Ramos (cell line): ENCODE measurements around the gene SPTBN4.
"Not testable (repeated sequence)": the region's sequence is repeated elsewhere in the genome, so short reads cannot be mapped to it uniquely, and the experiment has no call there.

Experiments
- in situ Hi-C: fragments of 300-500 bp; cut with MboI; formaldehyde crosslinking; loops from one replicate; pipeline ENCODE4 v1.14.3; 2022; ENCODE audit warnings: low sequenced_read_pairs; ENCODE audit not compliant: unreplicated experiment

The SPTBN4 gene

GRCh38 chr19:40581531-40581930 lies 114.7 kb downstream of the SPTBN4 start:
- in situ Hi-C loops: no loop called here

GRCh38 chr19:40582467-40582866 lies 115.7 kb downstream of the SPTBN4 start:
- in situ Hi-C loops: no loop called here

GRCh38 chr19:40583283-40583682 lies 116.5 kb downstream of the SPTBN4 start:
- in situ Hi-C loops: no loop called here

- in situ Hi-C loops: no loop called here
These were observed 117.2 kb downstream of the SPTBN4 start for GRCh38 chr19:40584007-40584406.

- in situ Hi-C loops: no loop called here
These were observed 118.6 kb downstream of the SPTBN4 start for GRCh38 chr19:40585241-40585981.

GRCh38 chr19:40585982-40586422 lies 119.2 kb downstream of the SPTBN4 start:
- in situ Hi-C loops: no loop called here

- in situ Hi-C loops: no loop called here
These were observed 119.8 kb downstream of the SPTBN4 start for GRCh38 chr19:40586611-40587010.

GRCh38 chr19:40588110-40588854 lies 121.5 kb downstream of the SPTBN4 start:
- in situ Hi-C loops: no loop called here

- in situ Hi-C loops: no loop called here
These were observed 122.2 kb downstream of the SPTBN4 start for GRCh38 chr19:40588926-40589569.

- in situ Hi-C loops: no loop called here
These were observed 123.0 kb downstream of the SPTBN4 start for GRCh38 chr19:40589591-40590429.

- in situ Hi-C loops: no loop called here
These were observed 123.9 kb downstream of the SPTBN4 start for GRCh38 chr19:40590464-40591265.

GRCh38 chr19:40591724-40592123 lies 124.9 kb downstream of the SPTBN4 start:
- in situ Hi-C loops: not testable (repeated sequence)

GRCh38 chr19:40592170-40592569 lies 125.4 kb downstream of the SPTBN4 start:
- in situ Hi-C loops: no loop called here

GRCh38 chr19:40594255-40594654 lies 127.5 kb downstream of the SPTBN4 start:
- in situ Hi-C loops: no loop called here

GRCh38 chr19:40594657-40595091 lies 127.9 kb downstream of the SPTBN4 start:
- in situ Hi-C loops: no loop called here

- in situ Hi-C loops: no loop called here
These were observed 130.0 kb downstream of the SPTBN4 start for GRCh38 chr19:40596608-40597328.

- in situ Hi-C loops: no loop called here
These were observed 130.6 kb downstream of the SPTBN4 start for GRCh38 chr19:40597329-40597838.

GRCh38 chr19:40598121-40598917 lies 131.5 kb downstream of the SPTBN4 start:
- in situ Hi-C loops: no loop called here
